GM12864 (cell line): ENCODE measurements around the gene SMAD9.
"Not testable (repeated sequence)": the region's sequence is repeated elsewhere in the genome, so short reads cannot be mapped to it uniquely, and the experiment has no call there.

Source experiments
- DNase-seq: peaks from one replicate; pipeline ENCODE4 v3.0.0-alpha.2; 2011; ENCODE audit warnings: low read depth
- H3K4me3 ChIP-seq: 2 replicates; pipeline ENCODE4 v1.5.1; 2011; ENCODE audit warnings: mild to moderate bottlenecking, low read depth, low read length, control low read depth
- TF ChIP-seq, protein P1 (sequence below): IDR thresholded peaks from 2 replicates; pipeline ENCODE4 v1.5.1; 2011; ENCODE audit warnings: low read depth, mild to moderate bottlenecking, moderate library complexity, low read length, control low read depth, inconsistent platforms; ENCODE audit errors: missing control alignments

Gene SMAD9

GRCh38 chr13:36883824-36884223 lies 36.2 kb downstream of the SMAD9 start:
- TF ChIP-seq, protein P1, sequence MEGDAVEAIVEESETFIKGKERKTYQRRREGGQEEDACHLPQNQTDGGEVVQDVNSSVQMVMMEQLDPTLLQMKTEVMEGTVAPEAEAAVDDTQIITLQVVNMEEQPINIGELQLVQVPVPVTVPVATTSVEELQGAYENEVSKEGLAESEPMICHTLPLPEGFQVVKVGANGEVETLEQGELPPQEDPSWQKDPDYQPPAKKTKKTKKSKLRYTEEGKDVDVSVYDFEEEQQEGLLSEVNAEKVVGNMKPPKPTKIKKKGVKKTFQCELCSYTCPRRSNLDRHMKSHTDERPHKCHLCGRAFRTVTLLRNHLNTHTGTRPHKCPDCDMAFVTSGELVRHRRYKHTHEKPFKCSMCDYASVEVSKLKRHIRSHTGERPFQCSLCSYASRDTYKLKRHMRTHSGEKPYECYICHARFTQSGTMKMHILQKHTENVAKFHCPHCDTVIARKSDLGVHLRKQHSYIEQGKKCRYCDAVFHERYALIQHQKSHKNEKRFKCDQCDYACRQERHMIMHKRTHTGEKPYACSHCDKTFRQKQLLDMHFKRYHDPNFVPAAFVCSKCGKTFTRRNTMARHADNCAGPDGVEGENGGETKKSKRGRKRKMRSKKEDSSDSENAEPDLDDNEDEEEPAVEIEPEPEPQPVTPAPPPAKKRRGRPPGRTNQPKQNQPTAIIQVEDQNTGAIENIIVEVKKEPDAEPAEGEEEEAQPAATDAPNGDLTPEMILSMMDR = no peak
- no peak overlapping the region for H3K4me3 ChIP-seq
- no peak for DNase-seq

- not testable (repeated sequence) for H3K4me3 ChIP-seq, DNase-seq
Measured at GRCh38 chr13:36883392-36883791, 36.6 kb downstream of the SMAD9 start.

DNA sequence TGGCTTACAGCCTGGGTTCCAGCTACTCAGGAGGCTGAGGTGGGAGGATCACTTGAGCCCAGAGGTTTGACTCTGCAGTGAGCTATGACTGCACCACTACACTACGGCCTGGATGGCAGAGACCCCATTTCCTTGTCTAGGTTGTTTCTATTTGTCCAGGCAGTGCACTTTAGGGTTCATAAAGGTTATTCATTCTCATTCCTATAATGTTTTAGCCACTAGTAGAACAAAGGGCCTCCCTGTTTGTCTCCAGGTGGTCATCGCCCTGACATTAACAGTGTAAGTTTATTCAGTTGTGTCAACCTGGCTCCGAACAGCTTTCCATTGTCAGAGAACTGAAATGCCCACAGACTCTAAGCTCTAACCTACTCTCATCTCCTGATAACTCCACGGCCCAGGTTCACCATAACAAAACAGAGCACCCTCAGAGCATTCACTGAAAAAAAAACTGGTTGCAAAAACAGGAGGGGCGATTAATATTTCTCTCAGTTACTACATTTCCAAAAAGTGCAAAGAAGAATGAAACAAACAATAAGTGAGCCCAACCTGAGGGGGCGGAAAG lies 37.1 kb downstream of the SMAD9 start:
- TF ChIP-seq, protein P1 = no peak
- H3K4me3 ChIP-seq = no peak overlapping the region
- DNase-seq = no peak

- no peak overlapping the region for H3K4me3 ChIP-seq
- no peak for DNase-seq
- TF ChIP-seq, protein P1 = no peak
Measured at GRCh38 chr13:36880961-36881360, 39.1 kb downstream of the SMAD9 start.

GRCh38 chr13:36879218-36879938 lies 40.7 kb downstream of the SMAD9 start:
- DNase-seq = no peak
- TF ChIP-seq, protein P1 = no peak
- H3K4me3 ChIP-seq = no peak overlapping the region

DNA sequence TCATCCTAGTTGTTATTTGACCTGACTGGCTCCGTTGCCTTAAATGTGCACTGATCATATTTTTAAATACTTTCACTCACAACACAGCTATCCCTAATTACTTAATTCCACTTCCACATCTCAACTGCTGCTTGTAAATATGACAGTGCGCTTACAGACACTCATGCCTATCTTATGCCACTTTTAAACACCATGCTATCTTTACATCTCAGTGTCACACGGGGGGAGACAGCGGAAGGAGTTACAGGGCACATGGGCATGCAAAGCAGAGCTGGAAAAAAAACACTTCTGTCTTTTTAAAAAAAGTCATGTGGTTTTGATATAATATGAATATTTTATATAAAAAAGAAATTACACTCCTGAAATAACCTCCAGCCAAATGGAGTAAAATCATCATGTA lies 44.1 kb downstream of the SMAD9 start:
- no peak for DNase-seq
- H3K4me3 ChIP-seq = no peak overlapping the region
- TF ChIP-seq, protein P1 = no peak

GRCh38 chr13:36875431-36875830 lies 44.6 kb downstream of the SMAD9 start:
- H3K4me3 ChIP-seq = no peak overlapping the region
- TF ChIP-seq, protein P1 = no peak
- no peak for DNase-seq
